A549 treated with DMSO at 1 μM for 4 hours (cell line): ENCODE measurements around the gene MMP2. TPM values are rescaled to one million over a fixed set of nuclear protein-coding genes. Genes with fewer than 3 reads are reported as not detected.

Source experiments
- total RNA-seq: library from RNA; stranded (reverse); fragments of 200-300 nt; extraction: Qiagen RNA extraction; gene quantifications from 5 replicates; pipeline ENCODE4 v1.2.3, GENCODE V29; 2022; ENCODE audit warnings: low read depth

The MMP2 gene
- total RNA-seq = 9.4 to 13.8 TPM (median 11.6 TPM) in 5 replicates

GRCh38 chr16:55478827-55479429 is at the start of gene MMP2:
MMP2 (plus strand) TSS chr16:55479198; CDS start chr16:55479480, 282 bp downstream.

GRCh38 chr16:55508941-55509931 is 30.2 kb downstream of the MMP2 start, which contains the start of gene LPCAT2:
LPCAT2 (plus strand) TSS chr16:55509072; CDS start chr16:55509182, 110 bp downstream.

Other genes with a start within 250 kb of the MMP2 start
- not detected in 5 replicates for gene IRX6, start 155.0 kb upstream of the MMP2 start, total RNA-seq
- 4.3 to 8.3 TPM (median 5.9 TPM) in 5 replicates for gene LPCAT2, start 29.9 kb downstream of the MMP2 start, total RNA-seq
- 0.09 TPM in 1 of 5 replicates, not detected in the others for gene CAPNS2, start 87.5 kb downstream of the MMP2 start, total RNA-seq
- gene SLC6A2, start 176.8 kb downstream of the MMP2 start, total RNA-seq = 0.04 TPM in 1 of 5 replicates, not detected in the others